Lower leg skin (tissue), 3 donors: ENCODE measurements around the gene UGT1A9.

Source experiments
- CTCF ChIP-seq, 3 donors: fragments of 450-650 bp; IDR thresholded peaks; one replicate each; pipeline ENCODE4 v1.5.1; 2016; ENCODE audit warnings: antibody characterized with exemption in 3 of 3, mild to moderate bottlenecking in 3 of 3, moderate library complexity in 2 of 3
- POLR2A ChIP-seq, 2 donors: fragments of 450-650 bp; IDR thresholded peaks; one replicate each; pipeline ENCODE4 v1.6.1; 2016 to 2017; ENCODE audit warnings: antibody characterized with exemption in 2 of 2, mild to moderate bottlenecking in 1 of 2, moderate library complexity in 1 of 2

GRCh38 chr2:233740870-233741269 is 69.2 kb downstream of the UGT1A9 start:
- TF ChIP-seq CTCF (IDR thresholded peaks at IDR 0.05): no peak
- no peak for TF ChIP-seq POLR2A (IDR thresholded peaks at IDR 0.05)
